ENCODE data around the gene HACD4. TPM values are rescaled to one million over a fixed set of nuclear protein-coding genes. Genes with fewer than 3 reads are reported as not detected.

HACD4 gene
- total RNA-seq, 1 donor from 2014 or later: 1.1 TPM

- Mint-ChIP-seq H3K9me3 (no peaks in the 10 kb centered on the region), H3K4me1 (peaks cover 11% of the 10 kb centered on the region), H3K27me3 (ENCODE audit: insufficient read depth, low read depth) (peaks cover 2% of the 10 kb centered on the region), H3K36me3 (peaks cover 30% of the 10 kb centered on the region), H3K27ac (no peak overlapping the region), H3K4me3 (no peak overlapping the region)
- TF ChIP-seq CTCF (IDR thresholded peaks at IDR 0.05) (no peak), EZH2phosphoT487 (IDR thresholded peaks at IDR 0.05) (no peak), EZH2 (IDR thresholded peaks at IDR 0.05) (no peak)
- no peak overlapping the region for H3K27ac ChIP-seq
- H3K27me3 ChIP-seq: no peaks in the 10 kb centered on the region
- no peak overlapping the region for H3K4me2 ChIP-seq
- H3F3A ChIP-seq (ENCODE audit: low read depth): no peaks in the 10 kb centered on the region
- H3K9me3 ChIP-seq (ENCODE audit: low read depth): no peaks in the 10 kb centered on the region
- no peak overlapping the region for H3K4me3 ChIP-seq
- peaks cover 6% of the 10 kb centered on the region for H3K4me1 ChIP-seq
- no peak overlapping the region for H3K9ac ChIP-seq
- no peak for DNase-seq (ENCODE audit: low spot score)
- no peak overlapping the region for H2AFZ ChIP-seq (replicated peaks)
- H3K79me2 ChIP-seq (ENCODE audit: low read depth): no peaks in the 10 kb centered on the region
- H3K36me3 ChIP-seq: no peaks in the 10 kb centered on the region
- no peaks in the 10 kb centered on the region for H4K20me1 ChIP-seq (ENCODE audit: low read depth)
Observed at GRCh38 chr9:20987521-20987920, 43.9 kb downstream of the HACD4 start.

GRCh38 chr9:20985851-20986600 lies 45.4 kb downstream of the HACD4 start:
- Histone ChIP-seq H4K20me1 (ENCODE audit: low read depth) (no peaks in the 10 kb centered on the region), H3K27ac (no peak overlapping the region), H3K27me3 (no peaks in the 10 kb centered on the region), H3K36me3 (no peaks in the 10 kb centered on the region), H3K4me2 (no peak overlapping the region), H3K4me3 (no peak overlapping the region), H3K4me1 (peaks cover 6% of the 10 kb centered on the region), H3K9ac (no peak overlapping the region), H3F3A (ENCODE audit: low read depth) (no peaks in the 10 kb centered on the region), H3K79me2 (ENCODE audit: low read depth) (no peaks in the 10 kb centered on the region), H2AFZ (replicated peaks) (no peak overlapping the region), H3K9me3 (ENCODE audit: low read depth) (no peaks in the 10 kb centered on the region)
- Mint-ChIP-seq H3K4me3 (no peak overlapping the region), H3K27ac (no peak overlapping the region), H3K9me3 (no peaks in the 10 kb centered on the region), H3K36me3 (peaks cover 32% of the 10 kb centered on the region), H3K27me3 (ENCODE audit: insufficient read depth, low read depth) (peaks cover 2% of the 10 kb centered on the region), H3K4me1 (peaks cover 14% of the 10 kb centered on the region)
- TF ChIP-seq EZH2phosphoT487 (IDR thresholded peaks at IDR 0.05): no peak
- TF ChIP-seq EZH2 (IDR thresholded peaks at IDR 0.05): no peak
- no peak for TF ChIP-seq CTCF (IDR thresholded peaks at IDR 0.05)
- DNase-seq (ENCODE audit: low spot score): no peak

- H3K4me1 ChIP-seq: peaks cover 6% of the 10 kb centered on the region
- no peak for DNase-seq (ENCODE audit: low spot score)
- Mint-ChIP-seq H3K4me1 (peaks cover 17% of the 10 kb centered on the region), H3K27me3 (ENCODE audit: insufficient read depth, low read depth) (no peaks in the 10 kb centered on the region), H3K36me3 (peaks cover 19% of the 10 kb centered on the region), H3K27ac (no peak overlapping the region), H3K4me3 (no peak overlapping the region), H3K9me3 (no peaks in the 10 kb centered on the region)
- no peaks in the 10 kb centered on the region for H3K9me3 ChIP-seq (ENCODE audit: low read depth)
- H3K4me2 ChIP-seq: no peak overlapping the region
- H3K9ac ChIP-seq: no peak overlapping the region
- H3K27ac ChIP-seq: no peak overlapping the region
- H3K36me3 ChIP-seq: no peaks in the 10 kb centered on the region
- H3K4me3 ChIP-seq: no peak overlapping the region
- TF ChIP-seq EZH2phosphoT487 (IDR thresholded peaks at IDR 0.05) (no peak), EZH2 (IDR thresholded peaks at IDR 0.05) (no peak), CTCF (IDR thresholded peaks at IDR 0.05) (no peak)
- H2AFZ ChIP-seq (replicated peaks): no peak overlapping the region
- H4K20me1 ChIP-seq (ENCODE audit: low read depth): no peaks in the 10 kb centered on the region
- no peaks in the 10 kb centered on the region for H3K27me3 ChIP-seq
- no peaks in the 10 kb centered on the region for H3F3A ChIP-seq (ENCODE audit: low read depth)
- H3K79me2 ChIP-seq (ENCODE audit: low read depth): no peaks in the 10 kb centered on the region
Observed at GRCh38 chr9:20984506-20984905, 46.9 kb downstream of the HACD4 start.
